GM21786 (cell line): ENCODE data around the gene CYP8B1.

Experiments used
- ATAC-seq: cut with Tn5 transposase; IDR thresholded peaks from one replicate; pipeline ENCODE4 v1.9.1; 2021; ENCODE audit not compliant: unreplicated experiment

The CYP8B1 gene, protein sequence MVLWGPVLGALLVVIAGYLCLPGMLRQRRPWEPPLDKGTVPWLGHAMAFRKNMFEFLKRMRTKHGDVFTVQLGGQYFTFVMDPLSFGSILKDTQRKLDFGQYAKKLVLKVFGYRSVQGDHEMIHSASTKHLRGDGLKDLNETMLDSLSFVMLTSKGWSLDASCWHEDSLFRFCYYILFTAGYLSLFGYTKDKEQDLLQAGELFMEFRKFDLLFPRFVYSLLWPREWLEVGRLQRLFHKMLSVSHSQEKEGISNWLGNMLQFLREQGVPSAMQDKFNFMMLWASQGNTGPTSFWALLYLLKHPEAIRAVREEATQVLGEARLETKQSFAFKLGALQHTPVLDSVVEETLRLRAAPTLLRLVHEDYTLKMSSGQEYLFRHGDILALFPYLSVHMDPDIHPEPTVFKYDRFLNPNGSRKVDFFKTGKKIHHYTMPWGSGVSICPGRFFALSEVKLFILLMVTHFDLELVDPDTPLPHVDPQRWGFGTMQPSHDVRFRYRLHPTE

GRCh38 chr3:42875325-42876151 is at the start of gene CYP8B1:
TSS of gene CYP8B1 (minus strand) at chr3:42875879. CDS start at chr3:42875816, 63 bp downstream.
- ATAC-seq = no peak

DNA sequence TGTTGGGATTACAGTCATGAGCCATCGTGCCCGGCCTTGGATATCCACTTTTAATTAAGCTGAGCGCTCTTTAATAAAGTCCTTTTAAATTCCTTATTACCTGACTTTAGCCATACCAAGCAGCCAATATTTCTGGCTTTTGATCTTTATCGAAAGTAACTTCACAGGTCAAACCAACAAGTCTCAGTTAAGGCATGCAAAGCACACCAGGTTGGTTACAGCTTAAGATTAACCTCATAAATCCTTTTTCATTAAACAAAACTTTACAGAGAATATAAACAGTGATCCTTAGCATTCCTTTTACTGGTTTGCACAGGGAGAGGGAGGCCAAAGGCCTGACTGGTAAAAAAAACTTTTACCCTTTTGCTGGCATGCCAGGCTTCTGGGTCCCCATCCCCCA is 47.9 kb upstream of the CYP8B1 start:
- ATAC-seq = no peak

DNA sequence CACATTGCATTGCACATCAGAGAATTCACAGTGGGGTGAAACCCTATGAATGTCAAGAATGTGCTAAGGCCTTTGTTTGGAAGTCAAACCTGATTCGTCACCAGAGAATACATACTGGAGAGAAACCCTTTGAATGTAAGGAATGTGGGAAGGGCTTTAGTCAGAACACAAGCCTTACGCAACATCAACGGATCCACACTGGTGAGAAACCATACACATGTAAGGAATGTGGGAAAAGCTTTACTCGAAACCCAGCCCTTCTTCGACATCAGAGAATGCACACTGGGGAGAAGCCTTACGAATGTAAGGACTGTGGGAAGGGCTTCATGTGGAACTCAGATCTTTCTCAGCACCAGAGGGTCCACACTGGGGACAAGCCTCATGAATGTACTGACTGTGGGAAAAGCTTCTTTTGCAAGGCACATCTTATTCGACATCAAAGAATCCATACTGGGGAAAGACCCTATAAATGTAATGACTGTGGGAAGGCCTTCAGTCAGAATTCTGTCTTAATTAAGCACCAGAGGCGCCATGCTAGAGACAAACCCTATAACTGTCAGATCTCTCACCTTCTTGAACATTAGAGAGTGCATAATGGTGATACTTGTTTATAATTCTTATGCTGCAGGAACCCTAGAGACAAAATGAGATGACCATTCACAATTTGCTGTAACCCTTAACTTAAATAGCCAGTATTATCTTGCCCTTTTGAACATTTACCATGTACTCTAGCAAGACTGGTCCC is 39.3 kb upstream of the CYP8B1 start:
- no peak for ATAC-seq

GRCh38 chr3:42911551-42911950 is 35.9 kb upstream of the CYP8B1 start:
- no peak for ATAC-seq

DNA sequence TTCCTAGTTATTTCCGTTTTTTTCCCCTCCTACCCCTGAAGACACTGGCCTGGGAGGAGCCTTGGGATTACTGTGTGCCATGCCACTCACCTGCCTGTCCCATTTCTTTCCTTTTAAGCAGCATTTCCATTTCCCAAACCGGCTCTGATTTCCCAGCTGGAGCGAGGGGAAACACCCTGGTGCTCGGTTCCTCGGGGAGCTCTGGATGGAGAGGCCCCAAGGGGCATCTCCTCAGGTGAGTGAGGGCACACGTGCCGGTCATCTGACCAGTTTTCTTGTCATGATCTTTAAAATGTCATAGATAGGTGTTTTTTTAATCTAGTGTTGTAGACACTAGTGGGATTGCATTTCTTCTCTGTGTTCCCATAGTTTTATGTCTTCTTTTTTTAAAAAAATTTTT is 33.0 kb upstream of the CYP8B1 start:
- no peak for ATAC-seq

GRCh38 chr3:42906848-42907183 is 31.1 kb upstream of the CYP8B1 start:
- ATAC-seq = no peak

DNA sequence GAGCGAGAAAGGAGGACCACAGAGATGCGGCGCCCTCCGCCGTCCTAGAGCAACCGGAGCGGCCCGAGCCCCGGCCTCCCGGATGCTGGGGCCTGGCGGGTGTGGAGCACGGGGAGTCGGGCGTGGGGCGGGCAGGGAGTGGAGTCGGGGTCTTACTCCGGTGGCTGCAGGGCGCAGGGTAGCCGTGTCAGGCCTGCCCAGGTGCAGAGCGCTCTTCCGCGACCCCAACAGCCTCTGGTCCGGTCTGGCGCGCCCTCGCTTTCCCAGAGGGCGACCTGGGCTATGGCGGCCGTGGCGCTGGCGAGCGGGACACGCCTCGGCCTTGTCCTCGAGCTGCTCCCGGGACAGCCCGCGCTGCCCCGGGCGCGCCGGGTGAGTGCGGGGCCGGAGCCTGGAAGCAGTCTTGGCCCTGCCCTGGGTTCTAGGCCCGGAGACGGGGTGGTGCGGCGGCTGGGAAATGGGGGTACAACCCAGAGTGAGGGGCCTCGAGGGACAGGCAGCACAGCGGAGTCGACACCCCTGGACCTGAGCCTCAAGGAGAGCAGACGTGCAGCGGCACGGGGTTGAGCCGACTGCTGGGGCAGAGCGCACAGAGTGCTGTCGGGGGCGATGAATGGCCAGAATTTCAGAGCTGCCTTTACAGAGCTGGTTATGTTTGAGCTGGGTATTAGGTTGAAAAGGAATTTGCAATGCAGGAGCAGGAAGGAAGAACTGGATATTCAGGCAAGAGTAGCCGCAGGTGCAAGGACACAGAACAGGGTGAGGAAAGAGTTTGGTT is 30.6 kb upstream of the CYP8B1 start, which contains the start of gene ZNF662:
Gene ZNF662 (plus strand): TSS at position 73 of the 778 bp plus-strand sequence. CDS start 1,973 bp downstream, outside the sequence.
- ATAC-seq = no peak

DNA sequence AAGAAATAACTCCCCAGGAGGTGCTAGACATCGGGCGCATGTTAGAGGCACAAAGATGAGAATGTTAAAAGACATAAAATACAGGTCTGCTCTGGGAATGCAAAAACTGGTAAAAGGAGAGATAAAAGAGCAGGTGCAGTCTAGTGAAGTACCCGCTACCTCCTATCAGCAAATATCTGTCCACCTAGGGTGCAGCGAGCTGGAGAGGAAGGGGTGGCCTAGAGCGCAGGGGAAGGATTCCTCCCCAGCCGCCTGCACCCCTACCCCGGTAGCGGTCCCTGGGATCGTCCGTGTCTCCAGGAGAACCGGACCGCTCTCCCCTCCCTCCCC is 30.0 kb upstream of the CYP8B1 start:
- ATAC-seq = no peak

DNA sequence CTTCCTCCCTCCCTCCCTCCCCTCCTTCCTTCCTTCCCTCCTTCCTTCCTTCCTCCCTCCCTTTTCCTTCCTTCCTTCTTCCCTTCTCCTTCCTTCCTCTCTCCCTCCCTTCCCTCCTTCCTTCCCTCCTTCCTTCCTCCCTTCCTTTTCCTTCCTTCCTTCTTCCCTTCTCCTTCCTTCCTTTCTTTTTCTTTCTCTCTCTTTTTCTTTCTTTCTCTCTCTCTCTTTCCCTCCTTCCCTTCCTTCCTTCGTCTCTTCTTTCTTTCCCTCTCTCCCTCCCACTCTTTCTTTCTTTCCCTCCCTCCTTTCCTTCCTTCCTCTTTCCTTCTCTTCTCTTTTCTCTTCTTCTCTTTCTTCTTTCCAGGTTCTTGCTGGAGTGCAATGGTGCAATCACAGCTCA is 28.4 kb upstream of the CYP8B1 start:
- no peak for ATAC-seq

DNA sequence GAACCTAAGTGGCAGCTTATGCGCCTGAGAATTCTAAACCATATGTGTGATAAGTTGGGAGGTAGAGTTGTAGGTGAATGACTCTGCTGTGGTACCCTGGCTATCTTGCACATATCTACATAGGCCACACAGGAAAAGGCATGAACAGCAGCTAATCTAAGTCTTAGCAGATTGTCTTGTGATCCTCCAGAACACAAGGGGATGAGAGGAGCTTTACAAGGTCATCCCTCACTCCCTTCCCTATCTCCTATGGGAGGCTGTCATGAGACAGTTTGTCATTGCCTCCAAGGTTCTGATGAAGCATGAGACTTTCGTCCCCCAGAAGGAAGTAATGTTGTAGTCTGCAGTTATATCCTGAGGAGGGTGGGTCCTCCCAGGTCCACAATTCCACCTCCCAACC is 26.6 kb upstream of the CYP8B1 start:
- no peak for ATAC-seq

DNA sequence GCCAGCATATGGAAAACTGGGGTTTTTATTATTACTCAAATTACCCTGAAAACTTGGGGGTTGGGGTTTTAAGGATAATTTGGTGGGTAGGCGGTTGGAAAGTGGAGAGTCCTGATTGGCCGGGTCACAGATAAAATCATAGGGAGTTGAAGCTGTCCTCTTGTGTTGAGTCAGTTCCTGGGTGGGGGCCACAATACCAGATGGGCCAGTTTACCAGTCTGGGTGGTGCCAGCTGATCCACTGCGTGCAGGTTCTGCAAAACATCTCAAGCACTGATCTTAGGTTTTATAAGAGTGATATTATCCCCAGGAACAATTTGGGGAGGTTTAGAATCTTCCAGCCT is 25.4 kb upstream of the CYP8B1 start:
- no peak for ATAC-seq

DNA sequence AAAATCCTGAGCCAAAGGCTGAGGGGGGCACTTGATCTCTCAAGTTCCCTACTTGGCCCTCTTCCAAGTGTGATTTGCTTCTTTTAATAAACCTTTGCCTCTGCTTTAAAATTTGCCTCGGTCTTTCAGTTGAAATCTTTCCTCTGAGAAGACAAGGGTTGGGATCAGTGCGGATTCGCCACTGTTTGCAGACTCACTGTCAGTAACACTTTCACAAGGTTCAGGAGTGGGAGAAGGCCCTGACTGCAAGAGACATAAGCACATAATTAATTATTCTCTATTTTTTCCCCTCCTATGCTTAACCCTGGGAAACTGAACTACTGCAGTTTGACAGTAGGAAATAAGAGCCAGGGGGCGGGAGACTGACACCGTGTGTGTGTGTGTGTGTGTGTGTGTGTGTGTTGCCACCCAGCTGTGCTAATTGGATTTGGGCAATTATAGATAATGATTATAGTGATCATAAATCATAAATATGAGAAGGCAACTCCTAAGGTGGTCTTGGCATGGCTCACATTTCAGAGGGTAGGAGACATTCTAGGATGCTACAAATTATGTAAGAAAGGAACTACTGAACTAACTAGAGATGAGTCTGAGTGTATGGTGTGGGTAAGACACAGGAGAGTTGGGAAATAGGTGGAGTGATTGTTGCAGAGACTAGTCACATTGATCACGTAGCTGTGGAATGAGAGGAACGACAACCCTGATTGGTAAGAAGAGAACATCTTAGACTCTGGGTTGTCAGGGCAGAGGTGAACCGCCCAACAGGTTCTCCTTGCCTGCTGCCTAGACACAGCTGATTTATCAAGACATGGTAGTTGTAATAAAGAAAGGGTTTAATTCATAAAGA is 24.8 kb upstream of the CYP8B1 start:
- no peak for ATAC-seq

GRCh38 chr3:42898896-42899675 is 23.4 kb upstream of the CYP8B1 start:
- no peak for ATAC-seq

GRCh38 chr3:42895580-42895868 is 19.8 kb upstream of the CYP8B1 start:
- ATAC-seq = no peak

DNA sequence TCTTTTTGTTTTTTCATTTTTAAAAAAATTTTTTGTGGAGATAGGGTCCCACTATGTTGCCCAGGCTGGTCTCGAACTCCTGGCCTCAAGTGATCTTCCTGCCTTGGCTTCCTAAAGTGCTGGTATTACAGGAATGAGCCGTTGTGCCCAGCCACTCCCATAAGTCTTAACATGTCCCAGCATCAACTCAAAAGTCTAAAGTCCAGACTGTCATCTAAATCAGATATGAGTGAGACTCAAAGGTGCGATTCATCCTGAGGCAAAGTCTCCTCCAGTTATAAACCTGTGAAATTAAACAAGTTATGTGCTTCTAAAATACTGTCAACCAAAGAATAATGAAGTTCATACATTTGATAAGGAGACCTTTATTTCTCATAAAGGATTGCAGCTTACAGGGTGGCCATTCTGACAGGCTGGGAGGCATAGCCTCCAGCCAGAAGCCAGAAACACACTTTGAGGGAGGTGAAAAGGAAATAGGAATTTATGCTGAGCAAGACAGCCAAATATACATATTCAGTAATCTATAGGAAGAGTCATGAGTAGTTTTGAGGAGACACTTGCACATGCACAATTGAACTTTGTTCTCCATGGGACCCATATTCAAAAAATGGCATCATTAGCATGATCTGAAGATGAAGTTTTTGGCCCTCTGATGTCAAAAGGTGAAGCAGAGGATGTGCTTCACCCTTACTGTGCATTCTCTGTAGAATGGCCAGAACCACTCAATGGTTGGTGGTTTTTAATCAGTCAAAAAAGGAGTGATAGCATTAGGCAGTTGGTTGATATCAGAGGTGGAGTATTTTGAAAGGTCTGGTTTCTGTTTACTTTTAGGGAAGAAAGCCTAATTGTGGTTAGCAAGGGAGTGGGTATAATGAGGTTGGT is 19.3 kb upstream of the CYP8B1 start:
- ATAC-seq = no peak

- ATAC-seq = no peak
Observed at GRCh38 chr3:42892807-42893206, 17.1 kb upstream of the CYP8B1 start.

DNA sequence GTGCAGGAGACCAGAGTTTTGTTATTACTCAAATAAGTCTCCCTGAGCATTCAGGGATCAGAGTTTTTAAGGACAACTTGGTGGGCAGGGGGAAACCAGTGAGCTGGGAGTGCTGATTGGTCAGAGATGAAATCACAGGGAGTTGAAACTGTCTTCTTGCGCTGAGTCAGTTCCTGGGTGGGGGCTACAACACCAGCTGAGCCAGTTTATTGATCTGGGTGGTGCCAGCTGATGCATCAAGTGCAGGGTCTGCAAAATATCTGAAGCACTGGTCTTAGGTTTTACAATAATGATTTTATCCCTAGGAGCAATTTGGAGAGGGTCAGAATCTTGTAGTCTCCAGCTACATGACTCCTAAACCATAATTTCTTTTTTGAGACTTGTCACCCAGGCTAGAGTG is 16.5 kb upstream of the CYP8B1 start:
- ATAC-seq = no peak

GRCh38 chr3:42891042-42891441 is 15.4 kb upstream of the CYP8B1 start:
- no peak for ATAC-seq
